Hematopoietic multipotent progenitor cell treated with erythropoietin and hydrocortisone succinate and interleukin-3 and kit ligand, for 8 days (in vitro differentiated cells): ENCODE measurements around the gene TOR1A.

ENCODE experiments used
- DNase-seq: peaks from one replicate; pipeline ENCODE4 v3.0.0-alpha.2; 2015

Gene TOR1A

GRCh38 chr9:129851821-129852220, 27.9 kb upstream of the TOR1A start:
- no peak for DNase-seq

- no peak for DNase-seq
Observed at GRCh38 chr9:129850821-129851550, 27.1 kb upstream of the TOR1A start.

GRCh38 chr9:129849901-129850300, 26.0 kb upstream of the TOR1A start:
- DNase-seq = no peak

- no peak for DNase-seq
Observed at GRCh38 chr9:129848712-129849441, 24.9 kb upstream of the TOR1A start.

GRCh38 chr9:129845373-129845772, 21.4 kb upstream of the TOR1A start:
- no peak for DNase-seq

GRCh38 chr9:129841071-129841470, 17.1 kb upstream of the TOR1A start:
- no peak for DNase-seq

GRCh38 chr9:129840034-129840433, 16.1 kb upstream of the TOR1A start:
- DNase-seq = no peak

GRCh38 chr9:129839324-129840023, 15.5 kb upstream of the TOR1A start:
- DNase-seq = no peak

GRCh38 chr9:129838707-129839259, 14.8 kb upstream of the TOR1A start:
- DNase-seq = no peak

GRCh38 chr9:129836311-129837007, 12.5 kb upstream of the TOR1A start:
- peak; percentile 39 for DNase-seq

- DNase-seq = no peak
Observed at GRCh38 chr9:129835860-129836223, 11.9 kb upstream of the TOR1A start.

GRCh38 chr9:129835128-129835859, 11.4 kb upstream of the TOR1A start, which contains the start of the genes C9orf78 and USP20:
Gene C9orf78, minus strand, starts transcription at chr9:129835275. Its CDS starts 54 bp downstream, at chr9:129835221.
Gene USP20, plus strand, starts transcription at chr9:129835458. Its CDS starts 17,098 bp downstream, at chr9:129852556.
- DNase-seq = peak; percentile 95

GRCh38 chr9:129834489-129835127, 10.7 kb upstream of the TOR1A start:
- peak; percentile 32 for DNase-seq

- DNase-seq = no peak
Observed at GRCh38 chr9:129832982-129833381, 9.0 kb upstream of the TOR1A start.

GRCh38 chr9:129828969-129829368, 5.0 kb upstream of the TOR1A start:
- no peak for DNase-seq

GRCh38 chr9:129828051-129828450, 4.1 kb upstream of the TOR1A start:
- peak; percentile 29 for DNase-seq

- DNase-seq = no peak
Observed at GRCh38 chr9:129826759-129827158, 2.8 kb upstream of the TOR1A start.

GRCh38 chr9:129826344-129826743, 2.4 kb upstream of the TOR1A start:
- DNase-seq = peak; percentile 86

GRCh38 chr9:129823542-129823934, 398 bp downstream of the TOR1A start:
- DNase-seq = no peak

- DNase-seq = peak; percentile 44
Observed at GRCh38 chr9:129822898-129823541, 916 bp downstream of the TOR1A start.
